Uterus (tissue), 4 donors: ENCODE measurements around the gene A2ML1. TPM values are rescaled to one million over a fixed set of nuclear protein-coding genes. Genes with fewer than 3 reads are reported as not detected.
"Not testable (repeated sequence)": the region's sequence is repeated elsewhere in the genome, so short reads cannot be mapped to it uniquely, and the experiment has no call there.

ENCODE experiments used
- DNase-seq, 2 donors: peaks; one replicate each; pipeline ENCODE4 v3.0.0-alpha.2; 2019 to 2020
- H3K27ac ChIP-seq, 2 donors: fragments of 200-600 bp; sonication (generic); 1 replicate in 1 of 2; 2 replicates in 1 of 2; pipeline ENCODE4 v1.5.1; 2016 to 2018
- H3K27me3 ChIP-seq, 2 donors: fragments of 200-600 bp; sonication (generic); one replicate each; pipeline ENCODE4 v1.5.1; 2018 to 2019; ENCODE audit warnings: control low read depth in 1 of 2
- H3K36me3 ChIP-seq, 2 donors: fragments of 200-600 bp; sonication (generic); one replicate each; pipeline ENCODE4 v1.5.1; 2019; ENCODE audit warnings: control low read depth in 1 of 2
- H3K4me1 ChIP-seq, 2 donors: fragments of 200-600 bp; sonication (generic); one replicate each; pipeline ENCODE4 v1.5.1; 2018 to 2019; ENCODE audit warnings: control low read depth in 1 of 2
- H3K4me3 ChIP-seq, 2 donors: fragments of 200-600 bp; sonication (generic); 1 replicate in 1 of 2; 2 replicates in 1 of 2; pipeline ENCODE4 v1.5.1; 2018 to 2019; ENCODE audit warnings: mild to moderate bottlenecking in 1 of 2
- H3K9me3 ChIP-seq, 2 donors: fragments of 200-600 bp; sonication (generic); one replicate each; pipeline ENCODE4 v1.5.1; 2019; ENCODE audit warnings: control low read depth in 1 of 2
- CTCF ChIP-seq, 4 experiments: fragments of 200-600 bp in 2 of 4; fragments of 450-650 bp in 2 of 4; sonication (generic) in 2 of 4; IDR thresholded peaks; one replicate each; pipeline ENCODE4 v1.5.1; 2016 to 2019; ENCODE audit warnings: antibody characterized with exemption in 4 of 4, mild to moderate bottlenecking in 2 of 4, moderate library complexity in 1 of 4
- POLR2A ChIP-seq, 2 donors: fragments of 450-650 bp; IDR thresholded peaks; one replicate each; pipeline ENCODE4 v1.6.1; 2016; ENCODE audit warnings: antibody characterized with exemption in 2 of 2, mild to moderate bottlenecking in 1 of 2, moderate library complexity in 1 of 2
- intact Hi-C: fragments of 100-400 bp; cut with DNase I; formaldehyde crosslinking; loops from one replicate; pipeline ENCODE4 v1.15.1; 2023; ENCODE audit warnings: low total_unique reads
- total RNA-seq, 4 donors: library from RNA; depleted of rRNA in 3 of 4; stranded (reverse); fragments of >200 nt in 3 of 4; gene quantifications; one replicate each; pipeline versions ENCODE4 v1.1.0 to v1.2.4, GENCODE V29; 2014 to 2023
- donor health status: DM: yes; HTN: yes; CAD: no.

A2ML1 gene
- total RNA-seq, 4 donors from 2014 or later = 1.0 to 1.5 TPM; not detected in 2

- TF ChIP-seq POLR2A (IDR thresholded peaks at IDR 0.05) (no peak), CTCF (IDR thresholded peaks at IDR 0.05) (no peak)
- no peak overlapping the region for H3K4me3 ChIP-seq
- no peaks in the 10 kb centered on the region for H3K27me3 ChIP-seq
- no peak for DNase-seq
- no peak overlapping the region for H3K27ac ChIP-seq
- H3K4me1 ChIP-seq = peaks cover 0 to 7% of the 10 kb centered on the region in 2 donors
- H3K36me3 ChIP-seq = no peaks in the 10 kb centered on the region
- intact Hi-C loops = no loop called here
- no peaks in the 10 kb centered on the region for H3K9me3 ChIP-seq
These were observed 89.3 kb downstream of the A2ML1 start for GRCh38 chr12:8911606-8912268.

- H3K9me3 ChIP-seq = no peaks in the 10 kb centered on the region
- H3K36me3 ChIP-seq = no peaks in the 10 kb centered on the region
- H3K4me3 ChIP-seq = no peak overlapping the region
- intact Hi-C loops = no loop called here
- H3K27ac ChIP-seq = peak overlapping the region; percentile 91 to 96
- no peaks in the 10 kb centered on the region for H3K27me3 ChIP-seq
- peaks cover 0 to 7% of the 10 kb centered on the region in 2 donors for H3K4me1 ChIP-seq
- no peak for DNase-seq
- TF ChIP-seq POLR2A (IDR thresholded peaks at IDR 0.05) (no peak), CTCF (IDR thresholded peaks at IDR 0.05) (no peak)
These were observed 90.5 kb downstream of the A2ML1 start for GRCh38 chr12:8912914-8913313.

- intact Hi-C loops = no loop called here
- DNase-seq = no peak
- no peaks in the 10 kb centered on the region for H3K9me3 ChIP-seq
- H3K27me3 ChIP-seq = no peaks in the 10 kb centered on the region
- TF ChIP-seq POLR2A (IDR thresholded peaks at IDR 0.05) = no peak
- TF ChIP-seq CTCF (IDR thresholded peaks at IDR 0.05) = no peak
- H3K27ac ChIP-seq = peak overlapping the region; percentile 91 to 96
- H3K4me3 ChIP-seq = peak overlapping the region; percentile 66 to 82
- H3K4me1 ChIP-seq = peaks cover 0 to 7% of the 10 kb centered on the region in 2 donors
- no peaks in the 10 kb centered on the region for H3K36me3 ChIP-seq
These were observed 91.2 kb downstream of the A2ML1 start for GRCh38 chr12:8913702-8914032.

- H3K4me1 ChIP-seq, H3K36me3 ChIP-seq, intact Hi-C loops, H3K9me3 ChIP-seq, H3K27me3 ChIP-seq: not testable (repeated sequence)
- TF ChIP-seq CTCF (IDR thresholded peaks at IDR 0.05) (peak; percentile 27 to 64 (median 50)), POLR2A (IDR thresholded peaks at IDR 0.05) (peak in 1 of 2 donors; percentile 24)
- Histone ChIP-seq H3K27ac (peak within 1 kb of the TSS; percentile 91 to 96), H3K4me3 (peak within 1 kb of the TSS; percentile 66 to 82)
- DNase-seq = peak; percentile 80 to 82
These were observed 91.8 kb downstream of the A2ML1 start, which contains the start of gene PHC1 for GRCh38 chr12:8914033-8914715. PHC1 (plus strand) TSS chr12:8914509; CDS start chr12:8917678, 3,169 bp downstream.
